ENCODE data around the gene APOD. TPM values are rescaled to one million over a fixed set of nuclear protein-coding genes. Genes with fewer than 3 reads are reported as not detected.
"Not testable (repeated sequence)": the region's sequence is repeated elsewhere in the genome, so short reads cannot be mapped to it uniquely, and the experiment has no call there.

APOD gene
- total and polyA plus RNA-seq, 2 of the 8 experiments (the other 6 are each of a cell fraction or from before 2014, with no cell fraction given), result not detected

- H2BK120ac ChIP-seq (replicated peaks; ENCODE audit: low read depth, low read length); H3K4ac ChIP-seq (replicated peaks; ENCODE audit: insufficient read length, low read depth, low read length); H4K8ac ChIP-seq (ENCODE audit: extremely low read depth, insufficient read depth, low read length); H3K79me1 ChIP-seq (ENCODE audit: low read depth, low read length); H3K9me3 ChIP-seq (ENCODE audit: insufficient read depth in 2 of 2, low read depth in 1 of 2, low read length in 1 of 2); H3K9ac ChIP-seq (replicated peaks in 1 of 4; ENCODE audit: extremely low read depth in 1 of 4, low read depth in 3 of 4, low read length in 3 of 4); H2BK12ac ChIP-seq (ENCODE audit: low read depth, low read length); H4K20me1 ChIP-seq (replicated peaks in 1 of 2; ENCODE audit: control insufficient read depth in 1 of 2, insufficient read depth in 2 of 2, low read length in 2 of 2); H2AK5ac ChIP-seq (ENCODE audit: low read depth, low read length); H3K18ac ChIP-seq (ENCODE audit: extremely low read depth, low read length); H2BK20ac ChIP-seq (ENCODE audit: low read length); H4K91ac ChIP-seq (replicated peaks; ENCODE audit: insufficient read length, low read length); H3K23me2 ChIP-seq (ENCODE audit: low read depth, low read length); H4K5ac ChIP-seq (ENCODE audit: insufficient read length, low read depth, low read length); FAIRE-seq; H3K27ac ChIP-seq (ENCODE audit: low read depth, low read length); H3K4me2 ChIP-seq (ENCODE audit: insufficient read depth in 1 of 2, low read depth in 2 of 2, low read length in 2 of 2); H2BK15ac ChIP-seq (ENCODE audit: low read length); H3K27me3 ChIP-seq (replicated peaks in 1 of 4; ENCODE audit: control insufficient read depth in 3 of 4, extremely low read depth in 1 of 4, insufficient read depth in 3 of 4, low read length in 3 of 4); H3K79me2 ChIP-seq (ENCODE audit: control insufficient read depth in 1 of 2, insufficient read depth in 2 of 2, low read length in 2 of 2); H3K14ac ChIP-seq (ENCODE audit: insufficient read length); POLR2A ChIA-PET (ENCODE audit: partially characterized antibody); H3K36me3 ChIP-seq (ENCODE audit: control insufficient read depth in 2 of 4, insufficient read depth in 4 of 4, low read length in 3 of 4); H3K56ac ChIP-seq (replicated peaks; ENCODE audit: insufficient read length, low read depth, low read length); H2BK5ac ChIP-seq (ENCODE audit: low read depth, low read length); H3K4me1 ChIP-seq (replicated peaks in 1 of 4; ENCODE audit: control insufficient read depth in 3 of 4, insufficient read depth in 4 of 4, low read length in 3 of 4); H3K4me3 ChIP-seq (ENCODE audit: extremely low read depth in 1 of 4, insufficient read depth in 2 of 4, low read depth in 3 of 4, low read length in 4 of 4); H3K23ac ChIP-seq (ENCODE audit: insufficient read length); H2AFZ ChIP-seq (ENCODE audit: low read length); DNase-seq (ENCODE audit: low read depth in 1 of 2, low spot score in 2 of 2): not testable (repeated sequence)
- WGBS, 2 experiments (ENCODE audit: extremely low coverage in 1 of 2, insufficient coverage in 1 of 2, insufficient read length in 1 of 2, insufficient replicate concordance in 2 of 2, low coverage in 1 of 2, low lambda C conversion rate in 2 of 2, missing lambda C conversion rate in 1 of 2), result 93% methylated on average over 2 of the region's 17 CpGs; no CpG with 5 or more reads in 1 of the 2 experiments
- CTCF ChIA-PET (ENCODE audit: partially characterized antibody), result interaction anchor here (1.0 kb wide), 1 partner anchor 228 kb away, joined by 3 read pairs; no protein-coding TSS in a partner anchor
Measured at GRCh38 chr3:195622523-195623170, 38.9 kb upstream of the APOD start.

DNA sequence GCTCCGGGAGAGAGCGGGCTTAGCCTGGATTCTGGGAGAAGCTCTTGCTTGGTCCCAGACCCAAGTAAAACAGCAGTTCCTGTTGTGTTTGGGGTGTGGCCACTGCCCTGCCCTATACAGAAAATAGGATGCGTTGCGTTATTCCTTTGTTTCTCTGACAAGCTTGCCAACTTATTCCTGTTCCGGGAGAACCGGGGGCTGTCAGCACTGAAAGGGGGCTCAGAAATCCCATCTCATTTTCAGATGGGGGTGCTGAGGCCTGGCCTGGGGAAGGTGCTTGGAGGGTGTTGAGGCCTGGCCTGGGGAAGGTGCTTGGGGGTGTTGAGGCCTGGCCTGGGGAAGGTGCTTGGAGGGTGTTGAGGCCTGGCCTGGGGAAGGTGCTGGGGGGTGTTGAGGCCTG, 38.3 kb upstream of the APOD start:
- H3K27me3 ChIP-seq (replicated peaks in 1 of 4; ENCODE audit: control insufficient read depth in 3 of 4, extremely low read depth in 1 of 4, insufficient read depth in 3 of 4, low read length in 3 of 4); H3K4ac ChIP-seq (replicated peaks; ENCODE audit: insufficient read length, low read depth, low read length); H3K14ac ChIP-seq (ENCODE audit: insufficient read length); H3K4me2 ChIP-seq (ENCODE audit: insufficient read depth in 1 of 2, low read depth in 2 of 2, low read length in 2 of 2); H3K79me2 ChIP-seq (ENCODE audit: control insufficient read depth in 1 of 2, insufficient read depth in 2 of 2, low read length in 2 of 2); H4K8ac ChIP-seq (ENCODE audit: extremely low read depth, insufficient read depth, low read length); DNase-seq (ENCODE audit: low read depth in 1 of 2, low spot score in 2 of 2); H3K4me1 ChIP-seq (replicated peaks in 1 of 4; ENCODE audit: control insufficient read depth in 3 of 4, insufficient read depth in 4 of 4, low read length in 3 of 4); H2BK120ac ChIP-seq (replicated peaks; ENCODE audit: low read depth, low read length); H2BK20ac ChIP-seq (ENCODE audit: low read length); H3K9me3 ChIP-seq (ENCODE audit: insufficient read depth in 2 of 2, low read depth in 1 of 2, low read length in 1 of 2); FAIRE-seq; H2BK5ac ChIP-seq (ENCODE audit: low read depth, low read length); H3K27ac ChIP-seq (ENCODE audit: low read depth, low read length); H3K79me1 ChIP-seq (ENCODE audit: low read depth, low read length); H3K23ac ChIP-seq (ENCODE audit: insufficient read length); H3K36me3 ChIP-seq (ENCODE audit: control insufficient read depth in 2 of 4, insufficient read depth in 4 of 4, low read length in 3 of 4); H2AFZ ChIP-seq (ENCODE audit: low read length); H2BK15ac ChIP-seq (ENCODE audit: low read length); H3K18ac ChIP-seq (ENCODE audit: extremely low read depth, low read length); H4K20me1 ChIP-seq (replicated peaks in 1 of 2; ENCODE audit: control insufficient read depth in 1 of 2, insufficient read depth in 2 of 2, low read length in 2 of 2); H3K56ac ChIP-seq (replicated peaks; ENCODE audit: insufficient read length, low read depth, low read length); H4K91ac ChIP-seq (replicated peaks; ENCODE audit: insufficient read length, low read length); POLR2A ChIA-PET (ENCODE audit: partially characterized antibody); H3K4me3 ChIP-seq (ENCODE audit: extremely low read depth in 1 of 4, insufficient read depth in 2 of 4, low read depth in 3 of 4, low read length in 4 of 4); H2BK12ac ChIP-seq (ENCODE audit: low read depth, low read length); H2AK5ac ChIP-seq (ENCODE audit: low read depth, low read length); H4K5ac ChIP-seq (ENCODE audit: insufficient read length, low read depth, low read length); H3K9ac ChIP-seq (replicated peaks in 1 of 4; ENCODE audit: extremely low read depth in 1 of 4, low read depth in 3 of 4, low read length in 3 of 4); H3K23me2 ChIP-seq (ENCODE audit: low read depth, low read length): not testable (repeated sequence)
- CTCF ChIA-PET (ENCODE audit: partially characterized antibody), result interaction anchor here (1.0 kb wide), 1 partner anchor 229 kb away, joined by 3 read pairs; no protein-coding TSS in a partner anchor
- 75% methylated on average over 5 of the region's 6 CpGs; no CpG with 5 or more reads in 1 of the 2 experiments for WGBS, 2 experiments (ENCODE audit: extremely low coverage in 1 of 2, insufficient coverage in 1 of 2, insufficient read length in 1 of 2, insufficient replicate concordance in 2 of 2, low coverage in 1 of 2, low lambda C conversion rate in 2 of 2, missing lambda C conversion rate in 1 of 2)
